Fibroblast of the conjunctiva (primary cell): ENCODE results near the gene PLEKHA6.
"Not testable (repeated sequence)": the region's sequence is repeated elsewhere in the genome, so short reads cannot be mapped to it uniquely, and the experiment has no call there.

ENCODE experiments used
- DNase-seq: peaks from one replicate; pipeline ENCODE4 v3.0.0-alpha.2; 2010; ENCODE audit warnings: low read depth

Gene PLEKHA6

DNA sequence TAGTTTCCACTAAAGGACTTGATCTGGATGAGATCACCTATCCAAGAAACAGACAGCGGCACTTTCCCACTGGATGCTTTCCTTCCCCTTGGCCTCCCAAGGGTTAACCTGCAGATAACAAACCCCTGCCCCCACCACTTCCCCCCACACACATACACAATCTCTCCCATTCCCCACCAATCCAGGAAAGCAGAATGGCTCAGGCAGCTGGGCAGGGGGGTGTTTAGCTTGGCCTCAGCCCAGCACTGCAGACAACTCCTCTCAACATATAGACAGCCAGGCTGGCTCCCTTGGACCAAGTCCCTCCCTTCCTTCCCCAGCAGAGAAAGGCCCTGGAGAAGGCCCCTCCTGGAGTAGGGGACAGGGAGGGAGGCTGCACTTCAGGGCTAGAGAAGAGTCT is 24.6 kb downstream of the PLEKHA6 start:
- no peak for DNase-seq

DNA sequence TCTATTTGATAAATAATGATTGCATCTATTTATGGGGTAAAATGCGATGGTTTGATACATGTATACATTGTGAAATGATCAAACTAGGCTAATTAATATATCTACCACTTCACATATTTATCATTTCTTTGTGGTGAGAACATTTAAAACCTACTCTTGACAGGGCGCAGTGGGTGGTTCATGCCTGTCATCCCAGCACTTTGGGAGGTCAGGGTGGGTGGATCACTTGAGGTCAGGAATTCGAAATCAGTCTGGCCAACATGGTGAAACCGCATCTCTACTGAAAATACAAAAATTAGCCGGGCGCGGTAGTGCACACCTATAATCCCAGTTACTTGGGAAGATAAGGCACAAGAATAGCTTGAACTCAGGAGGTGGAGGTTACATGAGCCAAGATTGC is 25.3 kb downstream of the PLEKHA6 start:
- DNase-seq = no peak

- DNase-seq = no peak
These were observed 26.3 kb downstream of the PLEKHA6 start for GRCh38 chr1:204333427-204333826.

DNA sequence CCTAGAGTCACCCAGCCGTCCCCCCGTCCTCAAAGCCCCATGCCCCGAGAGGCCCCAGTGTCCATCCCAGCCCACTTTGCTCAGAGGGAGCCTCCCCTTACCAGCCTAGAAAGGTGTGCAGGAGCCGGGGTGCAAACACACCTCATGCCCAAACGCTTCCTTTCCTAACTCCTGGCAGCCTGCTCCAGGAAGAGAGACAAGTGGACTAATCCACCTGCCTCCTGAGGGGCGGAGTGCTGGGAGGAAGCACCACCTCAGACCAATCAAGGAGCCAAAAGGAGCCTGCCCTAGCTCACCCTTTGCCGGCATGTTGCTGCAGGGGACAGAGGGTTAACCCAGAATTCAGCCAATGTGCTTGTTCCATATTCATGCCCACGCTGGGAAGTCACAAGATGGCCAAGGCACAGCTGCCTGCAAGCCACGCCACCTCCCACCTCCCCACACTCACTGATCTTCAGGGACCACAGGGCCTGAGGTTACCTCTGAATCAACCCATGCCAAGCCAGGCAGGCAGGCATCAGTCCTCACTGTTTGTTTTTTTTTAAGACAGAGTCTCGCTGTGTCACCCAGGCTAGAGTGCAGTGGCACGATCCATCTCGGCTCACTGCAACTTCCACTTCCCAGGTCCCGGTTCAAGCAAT is 27.8 kb downstream of the PLEKHA6 start:
- DNase-seq = no peak

- no peak for DNase-seq
These were observed 28.5 kb downstream of the PLEKHA6 start for GRCh38 chr1:204331275-204331674.

- DNase-seq = not testable (repeated sequence)
These were observed 31.9 kb downstream of the PLEKHA6 start for GRCh38 chr1:204327870-204328269.

GRCh38 chr1:204327359-204327758 is 32.4 kb downstream of the PLEKHA6 start:
- DNase-seq = no peak

- DNase-seq = no peak
These were observed 32.9 kb downstream of the PLEKHA6 start for GRCh38 chr1:204326771-204327300.

DNA sequence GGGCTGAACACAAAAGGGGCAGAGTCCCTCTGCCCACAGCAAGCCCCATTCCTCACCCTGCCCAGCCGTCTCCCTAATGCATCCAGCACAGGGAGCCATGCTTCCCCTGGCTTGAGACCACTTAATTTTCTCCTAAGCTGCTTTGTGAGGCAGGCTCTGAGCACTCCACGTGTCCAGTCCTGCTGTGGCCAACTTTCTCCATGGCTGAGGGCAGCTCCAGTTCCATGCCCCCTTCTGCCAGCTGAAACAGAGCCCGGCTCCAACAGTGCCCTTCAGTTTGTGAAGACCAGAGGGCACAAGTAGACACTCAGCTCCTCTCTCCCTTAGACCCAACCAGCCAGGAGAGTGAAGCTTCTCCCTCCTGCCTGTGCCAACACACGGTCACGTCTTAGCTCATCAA is 33.8 kb downstream of the PLEKHA6 start:
- DNase-seq = no peak

- no peak for DNase-seq
These were observed 35.8 kb downstream of the PLEKHA6 start for GRCh38 chr1:204323887-204324286.

DNA sequence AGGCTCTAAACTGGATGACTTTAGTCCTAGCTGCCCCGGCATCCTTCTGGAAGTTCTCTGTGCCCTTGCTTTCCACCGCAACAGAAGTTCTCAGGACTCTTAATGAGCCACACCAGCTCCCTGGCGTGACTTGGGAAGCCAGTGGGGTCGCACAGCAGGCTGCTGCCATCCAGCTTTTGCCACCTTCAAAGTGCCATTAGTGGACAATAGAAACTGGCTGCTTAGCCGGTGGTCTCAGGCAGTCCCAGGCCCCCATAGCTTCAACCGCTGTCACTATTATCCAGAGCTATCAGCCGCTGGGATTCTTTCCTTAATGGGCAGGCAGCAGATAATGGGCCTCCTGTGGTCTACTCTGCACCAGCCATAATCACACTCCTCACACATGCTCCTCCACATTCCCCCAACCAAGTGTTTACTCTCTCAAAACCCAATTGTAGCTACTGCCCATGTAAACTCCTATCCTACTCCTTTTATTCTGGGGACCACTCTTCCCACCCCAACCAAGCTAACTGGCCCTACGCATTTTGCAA is 37.3 kb downstream of the PLEKHA6 start:
- DNase-seq = no peak

DNA sequence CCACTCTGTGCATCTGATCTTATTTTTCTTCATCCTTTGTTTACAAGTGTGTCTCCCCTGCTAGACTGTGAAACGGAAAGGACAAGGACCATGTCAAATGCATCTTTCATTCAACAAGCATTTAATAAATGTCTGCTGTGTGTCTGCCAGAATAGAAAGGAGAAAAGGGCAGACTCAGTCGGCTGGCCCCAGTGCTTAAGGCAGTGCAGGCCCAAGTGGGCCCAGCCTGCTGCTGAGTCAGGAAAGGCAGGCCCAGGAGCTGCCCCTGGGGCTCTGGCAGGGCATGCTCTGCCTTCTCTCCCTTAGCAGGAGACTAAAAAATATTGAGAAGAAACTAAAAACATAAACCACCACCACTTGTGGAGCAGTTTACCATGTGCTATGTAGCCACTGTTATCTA is 38.1 kb downstream of the PLEKHA6 start:
- no peak for DNase-seq

DNA sequence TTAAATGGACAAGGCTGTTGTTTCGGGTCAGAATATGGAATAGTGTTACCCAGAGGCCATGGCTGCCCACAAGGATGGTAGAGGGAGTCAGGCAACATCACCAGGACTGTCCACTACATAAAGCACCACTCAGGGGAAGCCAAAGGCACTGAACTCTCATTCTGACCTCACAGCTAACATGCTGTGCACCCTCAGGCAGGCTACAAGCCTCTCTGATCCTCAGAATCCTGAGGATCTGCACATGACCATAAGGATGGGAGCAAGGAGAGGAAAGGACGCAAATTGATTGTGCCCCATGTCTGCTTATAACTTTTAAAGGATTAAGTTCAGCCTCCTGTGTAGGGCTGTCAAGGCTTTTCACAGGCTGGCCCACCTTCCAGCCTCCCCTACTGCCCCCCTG is 38.7 kb downstream of the PLEKHA6 start:
- no peak for DNase-seq

DNA sequence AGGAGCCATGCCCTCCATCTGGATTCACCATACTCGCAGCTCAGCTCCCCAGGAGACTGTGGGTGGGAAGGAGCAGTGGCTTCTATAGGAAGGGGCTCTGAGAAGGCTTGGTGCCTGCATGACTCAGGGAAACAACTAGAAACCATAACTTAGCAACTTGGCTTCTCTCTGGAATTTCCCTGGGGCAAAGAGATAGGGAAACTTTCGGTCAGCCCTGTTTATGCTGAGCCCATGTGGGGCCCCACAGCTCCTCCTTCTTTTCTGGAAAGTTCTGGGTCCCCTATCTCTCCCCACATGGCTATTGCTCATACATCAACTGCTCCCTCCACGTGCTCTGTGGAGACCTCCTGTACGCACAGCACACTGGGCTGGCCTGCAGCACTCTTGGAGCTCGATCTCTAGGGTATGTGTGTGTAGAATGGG is 39.3 kb downstream of the PLEKHA6 start:
- DNase-seq = peak; percentile 49

DNA sequence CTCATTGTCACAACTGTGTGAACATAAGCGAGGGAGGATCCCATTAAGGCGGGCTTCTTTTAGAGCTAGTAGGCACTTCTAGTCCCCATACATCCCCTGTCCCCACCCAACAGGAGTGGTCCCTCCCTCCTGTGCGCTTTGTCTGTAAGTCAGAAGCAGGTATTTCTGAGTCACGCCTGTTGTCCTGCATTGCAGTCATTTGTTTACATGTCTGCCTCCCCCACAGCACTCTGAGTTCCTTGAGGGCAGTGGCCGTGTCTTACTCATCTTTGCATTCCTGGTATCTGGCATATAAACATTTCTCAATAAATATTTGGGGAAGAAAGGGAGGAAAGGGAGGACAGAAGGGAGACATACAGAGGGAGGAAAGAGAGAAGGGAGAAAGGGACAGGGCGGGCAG is 40.3 kb downstream of the PLEKHA6 start:
- peak; percentile 51 for DNase-seq

DNA sequence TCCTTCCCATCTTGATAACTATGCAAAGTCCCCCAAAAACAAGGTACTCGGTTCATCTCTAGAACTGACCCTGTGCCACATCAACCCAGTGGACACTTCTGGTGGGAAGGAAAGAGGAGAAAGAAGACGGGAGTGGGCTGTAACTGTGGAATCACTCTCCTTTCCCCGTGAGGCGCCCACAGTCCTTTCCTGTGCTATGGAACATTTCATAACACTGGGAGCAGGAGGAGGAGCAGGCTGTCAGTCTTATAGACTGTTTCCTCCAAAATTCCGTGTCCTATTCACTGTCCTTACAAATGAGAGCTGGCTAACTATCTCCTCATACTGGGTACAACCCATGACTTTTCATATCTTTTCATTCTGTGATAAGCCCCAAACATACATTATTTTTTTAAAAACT is 40.7 kb downstream of the PLEKHA6 start:
- DNase-seq = no peak

- DNase-seq = no peak
These were observed 41.4 kb downstream of the PLEKHA6 start for GRCh38 chr1:204318324-204318723.

DNA sequence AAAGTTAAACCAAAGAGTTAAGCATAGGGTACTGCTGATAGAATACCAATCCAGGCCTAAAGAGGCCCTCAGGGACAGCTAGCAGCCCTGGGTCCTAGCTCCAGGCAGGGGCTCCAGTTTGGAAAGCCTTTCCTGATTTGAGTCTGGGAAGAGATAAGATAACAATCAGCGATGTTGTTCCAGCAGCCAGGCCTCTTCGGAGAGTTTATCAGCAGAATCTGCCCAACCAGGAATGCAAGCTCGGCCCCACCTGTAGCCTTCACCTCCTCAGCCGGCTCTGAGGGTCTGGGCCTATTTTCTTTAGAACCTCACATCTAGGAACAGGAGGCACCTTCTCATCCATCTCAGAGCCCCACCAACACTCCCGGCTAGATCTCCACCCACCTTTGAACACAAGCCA is 42.6 kb downstream of the PLEKHA6 start:
- DNase-seq = no peak

DNA sequence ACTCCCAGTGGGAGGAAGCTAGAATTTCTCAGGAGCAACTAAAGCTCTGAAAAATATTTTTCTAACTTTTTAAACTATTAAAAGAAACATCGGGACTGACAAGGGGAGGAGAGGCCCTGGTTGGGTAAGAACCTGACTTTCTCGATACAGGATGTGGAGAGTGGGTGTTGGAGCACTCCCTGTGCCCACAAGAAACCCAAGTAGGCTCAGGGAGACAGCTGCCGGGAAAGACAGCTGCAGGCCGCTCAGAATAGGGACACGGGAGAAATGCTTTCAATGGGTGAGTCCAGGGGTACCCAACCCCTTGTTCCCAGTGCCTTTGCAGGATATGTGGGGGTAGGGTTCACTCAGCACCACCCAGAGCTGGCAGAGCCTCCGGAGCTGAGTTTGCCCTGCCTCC is 43.6 kb downstream of the PLEKHA6 start:
- DNase-seq = no peak

DNA sequence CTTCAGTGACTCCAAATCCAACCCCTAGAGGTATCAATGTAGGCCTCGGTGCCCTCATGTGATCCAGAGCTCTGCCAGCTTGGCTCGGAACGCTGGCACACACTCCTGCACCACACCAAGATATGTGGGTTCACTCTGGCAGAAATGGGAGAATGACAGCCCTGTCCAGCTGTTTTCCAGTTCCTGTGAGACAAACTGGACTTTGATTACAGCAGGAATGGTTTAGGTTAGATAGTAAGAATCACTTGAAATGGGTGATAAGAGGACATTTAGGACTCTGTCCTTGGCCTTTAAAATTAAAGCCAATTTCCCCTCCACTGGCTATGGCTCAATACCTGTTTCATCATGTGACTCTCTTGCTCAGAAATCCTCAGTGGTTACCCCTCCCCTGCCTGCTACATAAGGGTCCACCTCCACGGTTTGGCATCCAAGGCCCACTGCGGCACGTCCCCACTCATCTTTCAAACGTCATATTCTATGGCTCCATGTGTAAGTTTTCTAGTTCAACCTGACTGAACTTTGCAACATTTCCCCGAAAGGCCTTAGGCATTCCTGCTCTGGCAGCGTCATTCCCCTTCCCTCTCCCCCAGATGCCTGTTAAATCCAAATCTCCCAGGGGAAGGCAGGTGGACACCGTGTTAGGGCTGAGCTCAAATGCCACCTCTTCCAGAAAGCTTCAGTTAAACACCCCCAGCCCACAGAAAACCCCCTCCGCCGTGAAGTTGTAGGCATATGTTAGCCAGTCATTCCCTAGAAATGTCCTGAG is 44.7 kb downstream of the PLEKHA6 start:
- no peak for DNase-seq

GRCh38 chr1:204314171-204314892 is 45.4 kb downstream of the PLEKHA6 start:
- DNase-seq = no peak

DNA sequence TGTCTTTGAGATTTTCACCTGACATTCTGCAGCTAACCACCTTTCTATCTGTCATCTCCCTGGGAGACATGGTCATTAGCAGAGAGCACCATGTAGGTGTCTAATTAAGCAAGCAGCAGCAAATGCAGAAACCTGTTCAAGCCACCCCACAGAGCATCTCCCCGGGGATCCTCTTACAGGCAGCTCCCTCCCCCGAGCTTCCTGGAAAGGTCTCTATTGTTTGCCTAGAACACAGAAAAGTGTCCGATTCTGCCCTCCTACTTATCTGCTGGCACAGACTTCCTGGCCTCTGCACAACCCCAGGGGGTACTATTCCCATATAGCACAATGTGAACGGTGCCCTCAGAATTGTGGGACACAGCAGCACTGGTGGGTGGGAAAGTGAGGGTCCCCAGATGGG is 46.1 kb downstream of the PLEKHA6 start:
- no peak for DNase-seq

DNA sequence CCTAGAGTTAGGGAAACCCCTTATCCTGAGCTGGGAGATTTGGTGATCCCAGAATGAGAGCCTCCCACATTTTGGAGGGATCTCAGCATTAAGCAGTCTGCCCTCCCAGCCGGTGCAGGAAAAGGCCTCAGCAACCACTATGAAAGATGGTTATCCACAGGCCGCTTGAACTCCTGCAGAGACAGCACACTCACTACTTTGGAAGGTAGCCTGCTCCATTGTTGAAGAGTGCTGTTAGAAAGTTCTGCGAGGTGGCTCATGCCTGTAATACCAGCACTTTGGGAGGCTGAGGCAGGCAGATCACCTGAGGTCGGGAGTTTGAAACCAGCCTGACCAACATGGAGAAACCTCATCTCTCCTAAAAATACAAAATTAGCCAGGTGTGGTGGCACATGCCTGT is 48.8 kb downstream of the PLEKHA6 start:
- not testable (repeated sequence) for DNase-seq
